Right cardiac atrium (tissue), 5 donors: Measurements from ENCODE around the gene FGF3. TPM values are rescaled to one million over a fixed set of nuclear protein-coding genes. Genes with fewer than 3 reads are reported as not detected.

ENCODE experiments used
- ATAC-seq, 2 donors: fragments of 200-7000 bp; cut with Tn5 transposase; one replicate each; pipeline versions ENCODE4 v1.8.0 to v1.9.1; 2020; ENCODE audit warnings: moderate library complexity in 2 of 2, mild to moderate bottlenecking in 1 of 2
- DNase-seq, 3 donors: peaks; one replicate each; pipeline ENCODE4 v3.0.0-alpha.2; 2020
- H3K27ac ChIP-seq: one replicate; pipeline ENCODE4 v1.5.1; 2013; ENCODE audit warnings: mild to moderate bottlenecking, low read length, control low read depth, moderate library complexity
- H3K27me3 ChIP-seq: one replicate; pipeline ENCODE4 v1.6.1; 2013; ENCODE audit not compliant: control insufficient read depth, insufficient read depth
- H3K4me1 ChIP-seq: one replicate; pipeline ENCODE4 v1.6.1; 2013; ENCODE audit warnings: low read length; ENCODE audit not compliant: control insufficient read depth, insufficient read depth
- H3K4me3 ChIP-seq: one replicate; pipeline ENCODE4 v1.5.1; 2013; ENCODE audit warnings: low read length, control low read depth
- H3K9me3 ChIP-seq: one replicate; pipeline ENCODE4 v1.6.1; 2013; ENCODE audit warnings: low read length; ENCODE audit not compliant: control insufficient read depth
- WGBS: extraction: QIAGEN DNeasy Blood & Tissue Kit; methylation state at CpG from one replicate; pipeline ENCODE4 v1.1.7; 2013; 5-methylcytosine and 5-hydroxymethylcytosine counted together
- intact Hi-C, 4 donors: fragments of 100-400 bp; cut with DNase I; formaldehyde crosslinking; loops; one replicate each; pipeline versions ENCODE4 v1.11.0 to v1.14.0; 2022 to 2023
- polyA plus RNA-seq: library from polyadenylated mRNA; stranded (reverse); fragments of 200-250 nt; gene quantifications from one replicate; pipeline ENCODE4 v1.2.3, GENCODE V29; 2013
- total RNA-seq, 4 donors: library from RNA; stranded (reverse); fragmentation: NEBNext Ultra II Directional; extraction: Animal tissue kit (Norgen Biotek cat#: 25700); gene quantifications; one replicate each; pipeline ENCODE4 v1.2.1, GENCODE V29; 2021
- donor health status: healthy with polysubstance abuse.
- donor health status: DM: no; HTN: yes; CAD: no.
- donor health status: DM: no; HTN: no; CAD: no.
- donor health status: DM: no; HTN: yes; CAD: no; lungs with severe emphysema.
- donor health status: DM: yes; HTN: yes; CAD: no.

FGF3 gene
- total and polyA plus RNA-seq, 5 donors, result not detected

DNA sequence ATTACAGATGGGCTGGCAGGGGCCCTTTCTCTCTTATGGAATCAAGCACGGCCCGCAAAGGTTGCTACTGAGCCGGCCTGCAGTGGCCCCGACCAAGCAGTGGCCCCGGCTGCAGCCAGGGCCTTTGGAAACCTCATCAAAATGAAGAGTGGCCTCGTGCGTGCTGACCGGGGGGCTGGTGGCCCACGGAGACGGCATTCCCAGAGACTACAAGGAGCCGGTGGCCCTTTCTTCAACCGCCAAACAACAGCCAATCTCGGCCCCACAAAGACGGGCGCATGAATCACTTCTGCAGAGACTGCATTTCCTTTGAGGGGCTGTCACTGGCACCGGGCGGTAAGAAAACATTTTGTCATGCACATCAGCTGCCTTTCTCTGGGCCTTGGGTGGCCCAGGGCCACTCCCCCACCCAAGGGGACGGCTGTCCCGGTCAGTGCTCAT lies 43.1 kb upstream of the FGF3 start:
- H3K4me3 ChIP-seq, result no peak overlapping the region
- H3K4me1 ChIP-seq, result no peaks in the 10 kb centered on the region
- H3K9me3 ChIP-seq, result no peaks in the 10 kb centered on the region
- H3K27ac ChIP-seq, result no peak overlapping the region
- no peaks in the 10 kb centered on the region for H3K27me3 ChIP-seq
- DNase-seq (peak in 1 of 3 donors; percentile 29), ATAC-seq (no peak)
- 59% methylated on average over 19 of the region's 19 CpGs for WGBS
- intact Hi-C loops, result no loop called here

- H3K27me3 ChIP-seq, result no peaks in the 10 kb centered on the region
- ATAC-seq, result no peak
- H3K4me3 ChIP-seq, result no peak overlapping the region
- no peak for DNase-seq
- intact Hi-C loops, result no loop called here
- 81% methylated on average over 7 of the region's 7 CpGs for WGBS
- H3K4me1 ChIP-seq, result no peaks in the 10 kb centered on the region
- no peaks in the 10 kb centered on the region for H3K9me3 ChIP-seq
- H3K27ac ChIP-seq, result no peak overlapping the region
These were observed 42.7 kb upstream of the FGF3 start for GRCh38 chr11:69861901-69862300.

DNA sequence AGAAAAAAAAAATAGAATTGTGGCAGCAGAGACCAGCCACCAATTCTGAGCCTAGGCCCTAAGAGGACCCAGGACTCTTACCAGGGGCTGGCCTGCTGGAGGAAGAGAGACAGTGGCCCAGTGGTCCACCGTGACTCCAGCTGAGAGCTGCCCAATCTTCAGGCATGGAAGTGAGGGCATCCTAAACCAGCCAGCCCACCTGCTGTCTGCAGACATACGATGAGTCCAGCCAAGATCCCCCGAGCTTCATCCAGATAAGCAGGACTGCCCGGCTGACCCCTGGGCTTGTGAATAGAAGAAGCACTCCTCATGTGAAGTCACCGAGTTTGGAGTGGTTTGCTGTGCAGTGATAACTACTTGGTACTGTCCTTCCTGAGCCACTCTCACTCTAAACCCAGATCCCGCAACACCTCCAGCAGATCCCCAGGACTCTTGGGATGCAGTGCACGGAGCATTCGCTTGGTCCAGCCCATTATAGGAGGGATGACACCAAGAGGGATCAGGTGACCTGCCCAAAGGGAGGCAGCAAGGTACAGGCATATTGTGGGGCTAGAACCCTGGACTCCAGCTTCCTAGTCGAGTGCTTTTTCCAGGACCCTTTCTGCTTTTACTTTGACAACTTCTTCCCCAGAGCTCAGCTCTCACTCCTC lies 41.7 kb upstream of the FGF3 start:
- ATAC-seq (no peak), DNase-seq (no peak)
- no peaks in the 10 kb centered on the region for H3K27me3 ChIP-seq
- no peaks in the 10 kb centered on the region for H3K4me1 ChIP-seq
- H3K9me3 ChIP-seq, result no peaks in the 10 kb centered on the region
- no peak overlapping the region for H3K4me3 ChIP-seq
- intact Hi-C loops, result no loop called here
- no peak overlapping the region for H3K27ac ChIP-seq
- 64% methylated on average over 9 of the region's 9 CpGs for WGBS

DNA sequence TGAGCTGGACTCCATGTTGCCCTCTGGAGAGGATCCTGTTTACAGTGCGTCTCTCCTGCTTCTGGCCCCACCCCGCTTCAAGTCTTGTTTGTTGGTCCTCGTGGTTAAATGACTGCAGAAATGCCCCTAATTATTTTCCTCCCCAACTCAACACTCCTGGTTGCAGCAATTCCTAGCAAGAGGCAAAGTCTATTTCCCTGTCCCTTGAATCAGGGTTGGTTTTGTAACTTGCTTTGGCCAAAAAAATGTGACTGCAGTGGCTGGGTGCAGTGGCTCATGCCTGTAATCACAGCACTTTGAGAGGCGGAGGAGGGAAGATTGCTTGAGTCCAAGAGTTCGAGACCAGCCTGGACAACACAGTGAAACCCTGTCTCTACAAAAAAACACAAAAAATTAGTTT lies 41.0 kb upstream of the FGF3 start:
- intact Hi-C loops, result no loop called here
- Histone ChIP-seq H3K9me3 (no peaks in the 10 kb centered on the region), H3K4me3 (no peak overlapping the region), H3K4me1 (no peaks in the 10 kb centered on the region), H3K27ac (no peak overlapping the region), H3K27me3 (no peaks in the 10 kb centered on the region)
- ATAC-seq (no peak), DNase-seq (no peak)
- 70% methylated on average over 5 of the region's 5 CpGs for WGBS

GRCh38 chr11:69859275-69859934 lies 40.2 kb upstream of the FGF3 start:
- no peak overlapping the region for H3K27ac ChIP-seq
- 82% methylated on average over 12 of the region's 12 CpGs for WGBS
- H3K27me3 ChIP-seq, result no peaks in the 10 kb centered on the region
- H3K4me3 ChIP-seq, result no peak overlapping the region
- H3K9me3 ChIP-seq, result no peaks in the 10 kb centered on the region
- DNase-seq, result no peak
- no peaks in the 10 kb centered on the region for H3K4me1 ChIP-seq
- intact Hi-C loops, result no loop called here
- no peak for ATAC-seq

DNA sequence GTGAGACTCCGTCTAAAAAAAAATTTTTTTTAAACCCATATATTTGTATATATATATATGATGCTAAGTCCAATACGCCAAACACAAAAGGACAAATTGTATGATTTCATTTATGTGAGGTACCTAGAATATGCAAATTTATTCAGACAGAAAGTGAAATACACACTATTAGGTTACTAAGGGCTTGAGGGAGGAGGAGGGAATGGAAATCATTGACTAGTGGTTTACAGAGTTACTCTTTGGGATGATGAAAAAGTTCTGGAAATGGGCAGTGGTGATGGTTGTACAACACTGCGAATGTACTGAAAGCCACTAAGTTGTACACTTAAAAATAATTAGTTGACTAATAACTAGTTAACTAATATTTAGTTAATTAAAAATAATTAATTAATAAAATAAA lies 36.2 kb upstream of the FGF3 start:
- Histone ChIP-seq H3K27me3 (no peaks in the 10 kb centered on the region), H3K27ac (no peak overlapping the region), H3K9me3 (no peaks in the 10 kb centered on the region), H3K4me3 (no peak overlapping the region), H3K4me1 (no peaks in the 10 kb centered on the region)
- 92% methylated on average over 3 of the region's 3 CpGs for WGBS
- no peak for DNase-seq
- ATAC-seq, result no peak
- intact Hi-C loops, result no loop called here

GRCh38 chr11:69854713-69855112 lies 35.5 kb upstream of the FGF3 start:
- intact Hi-C loops, result no loop called here
- DNase-seq (no peak), ATAC-seq (no peak)
- no peaks in the 10 kb centered on the region for H3K4me1 ChIP-seq
- H3K4me3 ChIP-seq, result no peak overlapping the region
- H3K27me3 ChIP-seq, result no peaks in the 10 kb centered on the region
- 77% methylated on average over 2 of the region's 2 CpGs for WGBS
- no peaks in the 10 kb centered on the region for H3K9me3 ChIP-seq
- H3K27ac ChIP-seq, result no peak overlapping the region

DNA sequence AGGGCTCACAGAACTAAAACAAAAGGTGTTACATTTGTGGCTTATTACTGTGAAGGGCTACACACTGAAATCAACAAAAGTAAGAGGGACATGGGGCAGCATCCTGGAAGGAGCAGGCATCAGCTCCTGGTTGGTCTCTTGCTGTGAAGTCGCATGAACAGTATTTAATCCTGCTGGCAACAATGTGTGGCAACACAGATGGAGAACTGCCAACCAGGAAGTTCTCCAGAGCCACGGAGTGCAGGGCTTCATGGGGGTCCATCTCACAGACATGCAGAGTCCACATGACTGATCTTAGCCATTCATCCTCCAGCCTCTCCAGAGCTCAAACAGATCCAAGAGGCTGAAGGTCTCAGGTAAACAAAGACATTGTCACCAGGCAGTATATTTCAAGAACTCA lies 32.8 kb upstream of the FGF3 start:
- Histone ChIP-seq H3K4me1 (no peaks in the 10 kb centered on the region), H3K4me3 (no peak overlapping the region), H3K27ac (no peak overlapping the region), H3K27me3 (no peaks in the 10 kb centered on the region), H3K9me3 (no peaks in the 10 kb centered on the region)
- ATAC-seq (no peak), DNase-seq (no peak)
- intact Hi-C loops, result no loop called here
- 30% methylated on average over 2 of the region's 2 CpGs for WGBS

DNA sequence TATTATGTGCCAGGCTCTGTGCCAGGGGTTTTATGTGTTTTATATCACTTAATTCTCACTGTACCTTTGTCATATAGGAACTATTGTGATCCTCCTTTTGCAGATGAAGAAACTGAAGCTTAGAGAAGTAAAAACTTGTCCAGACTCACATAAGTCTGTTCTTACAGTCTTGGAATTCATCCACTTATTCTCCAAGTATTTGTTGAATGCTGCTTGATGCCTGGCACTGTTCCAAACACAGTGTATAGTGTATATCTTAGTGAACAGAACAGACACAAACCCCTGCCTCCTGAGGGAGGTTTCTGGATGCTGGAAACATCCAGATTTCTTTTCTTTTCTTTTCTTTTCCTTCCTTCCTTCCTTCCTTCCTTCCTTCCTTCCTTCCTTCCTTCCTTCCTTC lies 29.0 kb upstream of the FGF3 start:
- H3K27me3 ChIP-seq, result no peaks in the 10 kb centered on the region
- no peak for DNase-seq
- intact Hi-C loops, result no loop called here
- no peaks in the 10 kb centered on the region for H3K4me1 ChIP-seq
- H3K4me3 ChIP-seq, result no peak overlapping the region
- no peak overlapping the region for H3K27ac ChIP-seq
- no peaks in the 10 kb centered on the region for H3K9me3 ChIP-seq
- no peak for ATAC-seq

DNA sequence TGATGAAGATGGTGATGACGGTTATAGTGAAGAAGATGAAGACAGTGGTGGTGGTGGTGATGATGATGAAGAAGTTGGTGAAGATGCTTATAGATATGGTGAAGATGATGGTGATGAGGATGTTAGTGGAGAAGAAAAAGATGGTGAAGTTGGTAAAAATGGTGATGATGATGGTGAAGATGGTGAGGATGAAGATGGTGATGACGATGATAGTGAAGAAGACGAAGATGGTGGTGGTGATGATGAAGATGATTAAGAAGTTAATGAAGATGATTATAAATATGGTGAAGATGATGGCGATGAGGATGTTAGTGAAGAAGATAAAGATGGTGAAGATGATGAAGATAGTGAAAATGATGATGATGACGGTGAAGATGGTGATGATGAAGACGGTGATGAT lies 25.2 kb upstream of the FGF3 start:
- Histone ChIP-seq H3K27ac (no peak overlapping the region), H3K4me1 (no peaks in the 10 kb centered on the region), H3K4me3 (no peak overlapping the region), H3K9me3 (no peaks in the 10 kb centered on the region), H3K27me3 (no peaks in the 10 kb centered on the region)
- no peak for ATAC-seq
- no peak for DNase-seq
- WGBS, result 97% methylated on average over 6 of the region's 6 CpGs
- intact Hi-C loops, result no loop called here

- H3K9me3 ChIP-seq, result no peaks in the 10 kb centered on the region
- no peak overlapping the region for H3K4me3 ChIP-seq
- intact Hi-C loops, result no loop called here
- H3K27me3 ChIP-seq, result no peaks in the 10 kb centered on the region
- no peak overlapping the region for H3K27ac ChIP-seq
- H3K4me1 ChIP-seq, result no peaks in the 10 kb centered on the region
- no peak for ATAC-seq
- WGBS, result 43% methylated on average over 1 of the region's 1 CpG
- DNase-seq, result no peak
These were observed 24.3 kb upstream of the FGF3 start for GRCh38 chr11:69843529-69843921.
